Measurements from ENCODE around the gene XPO6.
"Not testable (repeated sequence)": the region's sequence is repeated elsewhere in the genome, so short reads cannot be mapped to it uniquely, and the experiment has no call there.

XPO6 gene

DNA sequence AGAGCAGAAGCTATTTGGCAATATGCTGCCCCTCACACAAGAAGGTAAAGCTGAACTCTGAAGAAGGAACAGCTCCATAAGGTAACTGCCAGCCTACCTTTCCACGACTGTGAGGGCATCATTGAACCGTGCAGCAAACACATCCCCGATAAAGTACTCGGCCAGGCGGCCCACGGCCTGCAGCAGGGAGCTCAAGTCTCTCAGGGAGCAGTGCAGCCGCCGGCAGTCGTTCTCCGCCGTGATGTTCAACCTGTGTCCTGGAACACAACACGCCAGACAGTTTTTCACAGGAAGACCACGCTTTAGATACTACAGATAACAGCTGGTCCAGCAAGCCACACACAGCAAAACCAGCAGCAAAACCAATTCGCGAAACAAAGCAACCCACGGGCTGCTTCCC is 86.2 kb downstream of the XPO6 start:
- no peak for TF ChIP-seq CTCF (IDR thresholded peaks at IDR 0.05; ENCODE audit: extremely low read depth, missing control alignments)
- DNase-seq (ENCODE audit: low spot score), result no peak

- TF ChIP-seq CTCF (IDR thresholded peaks at IDR 0.05; ENCODE audit: extremely low read depth, missing control alignments), result no peak
- no peak for DNase-seq (ENCODE audit: low spot score)
Observed at GRCh38 chr16:28121527-28121926, 90.2 kb downstream of the XPO6 start.

GRCh38 chr16:28120754-28121153 is 91.0 kb downstream of the XPO6 start:
- TF ChIP-seq CTCF (IDR thresholded peaks at IDR 0.05; ENCODE audit: extremely low read depth, missing control alignments), result no peak
- no peak for DNase-seq (ENCODE audit: low spot score)

- no peak for DNase-seq (ENCODE audit: low spot score)
- no peak for TF ChIP-seq CTCF (IDR thresholded peaks at IDR 0.05; ENCODE audit: extremely low read depth, missing control alignments)
Observed at GRCh38 chr16:28118637-28119036, 93.1 kb downstream of the XPO6 start.

GRCh38 chr16:28117168-28117565 is 94.6 kb downstream of the XPO6 start:
- TF ChIP-seq CTCF (IDR thresholded peaks at IDR 0.05; ENCODE audit: extremely low read depth, missing control alignments), result no peak
- DNase-seq (ENCODE audit: low spot score), result no peak

DNA sequence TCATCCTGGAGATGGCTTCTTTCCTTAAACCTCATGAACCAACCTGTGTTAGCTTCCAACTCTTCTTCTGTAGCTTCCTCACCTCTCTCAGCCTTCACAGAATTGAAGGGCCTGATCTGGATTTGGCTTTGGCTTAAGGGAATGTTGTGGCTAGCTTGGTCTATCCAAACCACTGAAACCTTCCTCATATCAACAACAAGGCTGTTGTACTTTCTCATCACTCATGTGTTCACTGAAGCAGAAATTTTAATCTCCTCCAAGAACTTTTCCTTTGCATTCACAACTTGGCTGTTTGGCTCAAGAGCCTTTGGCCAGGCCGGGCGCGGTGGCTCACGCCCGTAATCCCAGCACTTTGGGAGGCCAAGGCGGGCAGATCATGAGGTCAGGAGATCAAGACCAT is 95.9 kb downstream of the XPO6 start:
- DNase-seq (ENCODE audit: low spot score), result not testable (repeated sequence)

DNA sequence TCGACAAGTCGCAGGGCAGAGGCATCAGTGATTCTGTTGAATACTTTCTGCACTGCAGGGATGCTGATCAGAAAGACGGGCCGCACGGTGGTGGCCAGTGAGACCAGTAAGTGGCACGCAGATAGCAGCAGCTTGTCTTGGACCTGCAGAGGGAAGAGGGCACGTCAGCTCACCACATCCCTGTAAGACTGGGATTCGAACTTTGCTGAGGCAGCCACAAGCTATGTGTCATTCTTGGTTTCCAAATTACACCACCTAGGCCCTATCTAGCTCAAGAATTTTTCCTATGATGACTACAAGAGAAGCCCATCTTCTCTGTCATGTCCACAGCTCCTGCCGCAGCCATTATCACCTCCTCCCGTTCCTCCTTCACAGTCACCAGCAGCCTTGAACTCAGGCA is 98.9 kb downstream of the XPO6 start:
- no peak for DNase-seq (ENCODE audit: low spot score)
- TF ChIP-seq CTCF (IDR thresholded peaks at IDR 0.05; ENCODE audit: extremely low read depth, missing control alignments), result no peak

DNA sequence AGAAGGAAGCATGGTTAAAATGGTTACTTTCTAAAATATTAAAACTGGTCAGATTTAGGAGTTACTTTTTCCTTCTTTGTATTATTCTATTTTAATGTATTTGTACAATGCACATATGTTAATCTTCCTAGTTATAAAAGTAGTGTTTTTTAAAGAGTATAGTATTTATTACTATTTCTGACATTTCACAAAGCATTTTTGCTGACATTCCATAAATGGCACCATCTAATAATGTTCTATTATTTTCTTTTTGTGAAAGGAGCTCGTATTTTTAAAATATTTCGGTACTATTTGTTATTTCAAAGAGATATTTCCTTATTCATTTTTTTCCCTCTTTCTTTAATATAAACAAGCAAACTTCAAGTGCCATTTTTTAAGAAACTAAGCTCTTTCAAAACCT is 100.8 kb downstream of the XPO6 start:
- no peak for DNase-seq (ENCODE audit: low spot score)
- no peak for TF ChIP-seq CTCF (IDR thresholded peaks at IDR 0.05; ENCODE audit: extremely low read depth, missing control alignments)

Measured in GM20000 (cell line).